Measurements from ENCODE around the gene APRT. TPM values are rescaled to one million over a fixed set of nuclear protein-coding genes. Genes with fewer than 3 reads are reported as not detected.

The APRT gene
- total and polyA plus RNA-seq, 9 of the 15 experiments (the other 6 are each of a cell fraction or from before 2014, with no cell fraction given) = 41.7 to 409 (median 146) TPM

GRCh38 chr16:88810166-88810911, 1.4 kb downstream of the APRT start (continued):
- no peak for TF ChIP-seq ZNF76 (CRISPR knock-in tag; IDR thresholded peaks at IDR 0.05; ENCODE audit: borderline replicate concordance)
- no peak for TF ChIP-seq ZNF232 (CRISPR knock-in tag; IDR thresholded peaks at IDR 0.05)
- no peak for TF ChIP-seq RAD51 (IDR thresholded peaks at IDR 0.05; ENCODE audit: borderline replicate concordance, low read depth)
- no peak for TF ChIP-seq ATF6 (CRISPR knock-in tag; IDR thresholded peaks at IDR 0.05)
- TF ChIP-seq ZBTB43 (CRISPR knock-in tag; IDR thresholded peaks at IDR 0.05) = no peak
- TF ChIP-seq ZNF311 (CRISPR knock-in tag; IDR thresholded peaks at IDR 0.05) = no peak
- no peak for TF ChIP-seq KDM4B (IDR thresholded peaks at IDR 0.05; ENCODE audit: borderline replicate concordance in 2 of 2, low read depth in 1 of 2)
- TF ChIP-seq HSF4 (CRISPR knock-in tag; IDR thresholded peaks at IDR 0.05; ENCODE audit: borderline replicate concordance) = no peak
- no peak for TF ChIP-seq PHF21A (IDR thresholded peaks at IDR 0.05; ENCODE audit: borderline replicate concordance, low read depth)
- TF ChIP-seq CBFA2T3 (IDR thresholded peaks at IDR 0.05) = no peak
- no peak for TF ChIP-seq THRB (CRISPR knock-in tag; conservative IDR thresholded peaks at IDR 0.05)
- no peak for TF ChIP-seq ZBTB40 (IDR thresholded peaks at IDR 0.05)
- TF ChIP-seq ZBTB40 (CRISPR knock-in tag; IDR thresholded peaks at IDR 0.05) = no peak; the same call in 1 of the 2 replicates
- no peak for TF ChIP-seq CCAR2 (IDR thresholded peaks at IDR 0.05; ENCODE audit: low read depth, low read length)
